HepG2 (cell line): Measurements from ENCODE around the gene LZTS2. TPM values are rescaled to one million over a fixed set of nuclear protein-coding genes. Genes with fewer than 3 reads are reported as not detected.

Source experiments
- DPF2 ChIP-seq: sonication (generic); formaldehyde crosslinking; IDR thresholded peaks from 2 replicates; pipeline ENCODE4 v1.4.0; 2020; ENCODE audit warnings: mild to moderate bottlenecking, low read depth, missing genetic modification reagents, borderline replicate concordance
- LRRFIP1 ChIP-seq: sonication (generic); formaldehyde crosslinking; conservative IDR thresholded peaks from 2 replicates; pipeline ENCODE4 v1.4.0; 2020; ENCODE audit warnings: missing genetic modification reagents
- MED13 ChIP-seq: sonication (generic); formaldehyde crosslinking; IDR thresholded peaks from 2 replicates; pipeline ENCODE4 v1.5.0; 2020; ENCODE audit warnings: missing genetic modification reagents
- NFYC ChIP-seq: IDR thresholded peaks from 2 replicates; pipeline ENCODE4 v1.6.1; 2016; ENCODE audit warnings: missing genetic modification reagents, missing compliant biosample characterization
- ZBTB49 ChIP-seq: sonication (generic); formaldehyde crosslinking; IDR thresholded peaks from 2 replicates; pipeline ENCODE4 v1.4.0; 2020; ENCODE audit warnings: missing genetic modification reagents, borderline replicate concordance
- ZNF274 ChIP-seq: sonication (generic); formaldehyde crosslinking; IDR thresholded peaks from 2 replicates; pipeline ENCODE4 v1.5.1; 2020; ENCODE audit warnings: mild to moderate bottlenecking, missing genetic modification reagents
- ZNF563 ChIP-seq: sonication (generic); formaldehyde crosslinking; IDR thresholded peaks from 2 replicates; pipeline ENCODE4 v1.8.0; 2022; ENCODE audit warnings: mild to moderate bottlenecking, moderate library complexity, missing genetic modification reagents
- ZNF564 ChIP-seq: sonication (generic); formaldehyde crosslinking; IDR thresholded peaks from 2 replicates; pipeline ENCODE4 v1.8.1; 2023; ENCODE audit warnings: mild to moderate bottlenecking, missing genetic modification reagents
- ZSCAN20 ChIP-seq: sonication (generic); formaldehyde crosslinking; IDR thresholded peaks from 2 replicates; pipeline ENCODE4 v1.4.0; 2020; ENCODE audit warnings: missing genetic modification reagents, mild to moderate bottlenecking, borderline replicate concordance
- polyA plus RNA-seq, 8 experiments: library from polyadenylated mRNA; depleted of rRNA in 3 of 8; stranded (reverse) in 7 of 8; unstranded in 1 of 8; fragments of >200 nt; fragmentation: Illumina TruSeq in 4 of 8; extraction: Trizol in 4 of 8; gene quantifications; 2 replicates each; pipeline versions ENCODE4 v1.2.1 to v1.2.3, GENCODE V29; 2011 to 2016; ENCODE audit warnings: low read depth in 4 of 8, missing spikeins in 1 of 8, mixed read lengths in 1 of 8; ENCODE audit not compliant: insufficient read depth in 1 of 8
- total RNA-seq, 5 experiments: library from RNA; depleted of rRNA; stranded (reverse); fragments of >200 nt; fragmentation: Illumina TruSeq; extraction: Trizol; gene quantifications; 2 replicates each; pipeline ENCODE4 v1.2.3, GENCODE V29; 2016; ENCODE audit warnings: low read depth in 1 of 5
- TF ChIP-seq, protein P1 (sequence below): sonication (generic); formaldehyde crosslinking; IDR thresholded peaks from 2 replicates; pipeline ENCODE4 v1.4.0; 2020; ENCODE audit warnings: missing genetic modification reagents, borderline replicate concordance

Gene LZTS2
- total and polyA plus RNA-seq, 2 of the 13 experiments (the other 11 are each of a cell fraction or from before 2014, with no cell fraction given) = 43.6 to 65.6 TPM

- TF ChIP-seq ZNF274 (CRISPR knock-in tag) = no peak
- no peak for TF ChIP-seq MED13 (CRISPR knock-in tag)
- no peak for TF ChIP-seq DPF2 (CRISPR knock-in tag)
- TF ChIP-seq NFYC (CRISPR knock-in tag) = no peak
- no peak for TF ChIP-seq LRRFIP1 (CRISPR knock-in tag)
- TF ChIP-seq ZSCAN20 (CRISPR knock-in tag) = no peak
- no peak for TF ChIP-seq ZNF564 (CRISPR knock-in tag)
- TF ChIP-seq ZNF563 (CRISPR knock-in tag) = no peak
- TF ChIP-seq ZBTB49 (CRISPR knock-in tag) = no peak
- TF ChIP-seq, protein P1, sequence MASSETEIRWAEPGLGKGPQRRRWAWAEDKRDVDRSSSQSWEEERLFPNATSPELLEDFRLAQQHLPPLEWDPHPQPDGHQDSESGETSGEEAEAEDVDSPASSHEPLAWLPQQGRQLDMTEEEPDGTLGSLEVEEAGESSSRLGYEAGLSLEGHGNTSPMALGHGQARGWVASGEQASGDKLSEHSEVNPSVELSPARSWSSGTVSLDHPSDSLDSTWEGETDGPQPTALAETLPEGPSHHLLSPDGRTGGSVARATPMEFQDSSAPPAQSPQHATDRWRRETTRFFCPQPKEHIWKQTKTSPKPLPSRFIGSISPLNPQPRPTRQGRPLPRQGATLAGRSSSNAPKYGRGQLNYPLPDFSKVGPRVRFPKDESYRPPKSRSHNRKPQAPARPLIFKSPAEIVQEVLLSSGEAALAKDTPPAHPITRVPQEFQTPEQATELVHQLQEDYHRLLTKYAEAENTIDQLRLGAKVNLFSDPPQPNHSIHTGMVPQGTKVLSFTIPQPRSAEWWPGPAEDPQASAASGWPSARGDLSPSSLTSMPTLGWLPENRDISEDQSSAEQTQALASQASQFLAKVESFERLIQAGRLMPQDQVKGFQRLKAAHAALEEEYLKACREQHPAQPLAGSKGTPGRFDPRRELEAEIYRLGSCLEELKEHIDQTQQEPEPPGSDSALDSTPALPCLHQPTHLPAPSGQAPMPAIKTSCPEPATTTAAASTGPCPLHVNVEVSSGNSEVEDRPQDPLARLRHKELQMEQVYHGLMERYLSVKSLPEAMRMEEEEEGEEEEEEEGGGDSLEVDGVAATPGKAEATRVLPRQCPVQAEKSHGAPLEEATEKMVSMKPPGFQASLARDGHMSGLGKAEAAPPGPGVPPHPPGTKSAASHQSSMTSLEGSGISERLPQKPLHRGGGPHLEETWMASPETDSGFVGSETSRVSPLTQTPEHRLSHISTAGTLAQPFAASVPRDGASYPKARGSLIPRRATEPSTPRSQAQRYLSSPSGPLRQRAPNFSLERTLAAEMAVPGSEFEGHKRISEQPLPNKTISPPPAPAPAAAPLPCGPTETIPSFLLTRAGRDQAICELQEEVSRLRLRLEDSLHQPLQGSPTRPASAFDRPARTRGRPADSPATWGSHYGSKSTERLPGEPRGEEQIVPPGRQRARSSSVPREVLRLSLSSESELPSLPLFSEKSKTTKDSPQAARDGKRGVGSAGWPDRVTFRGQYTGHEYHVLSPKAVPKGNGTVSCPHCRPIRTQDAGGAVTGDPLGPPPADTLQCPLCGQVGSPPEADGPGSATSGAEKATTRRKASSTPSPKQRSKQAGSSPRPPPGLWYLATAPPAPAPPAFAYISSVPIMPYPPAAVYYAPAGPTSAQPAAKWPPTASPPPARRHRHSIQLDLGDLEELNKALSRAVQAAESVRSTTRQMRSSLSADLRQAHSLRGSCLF (CRISPR knock-in tag) = no peak
These were observed 55.3 kb downstream of the LZTS2 start (continued) for GRCh38 chr10:101054876-101055275.
